ENCODE results near the gene PET100. TPM values are rescaled to one million over a fixed set of nuclear protein-coding genes. Genes with fewer than 3 reads are reported as not detected.

PET100 gene
- total RNA-seq, 1 donor, result 9.0 TPM

DNA sequence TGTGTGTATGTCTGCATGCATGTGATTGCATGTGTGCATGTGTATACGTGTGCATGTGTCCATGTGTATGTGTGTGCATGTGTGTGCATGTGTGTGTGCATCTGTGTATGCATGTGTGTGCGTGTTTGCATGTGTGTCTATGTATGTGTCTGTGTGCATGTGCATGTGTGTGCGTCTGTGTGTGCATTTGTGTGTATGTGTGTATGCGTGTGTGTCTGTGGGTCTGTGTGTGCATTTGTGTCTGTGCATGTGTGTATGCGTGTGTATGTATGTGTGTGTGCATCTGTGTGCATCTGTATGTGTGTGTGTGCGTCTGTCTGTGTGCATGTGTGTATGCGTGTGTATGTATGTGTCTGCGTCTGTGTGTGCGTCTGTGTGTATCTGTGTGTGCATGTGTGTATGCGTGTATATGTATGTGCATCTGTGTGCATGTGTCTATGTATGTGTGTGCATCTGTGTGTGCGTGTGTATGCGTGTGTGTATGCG is 10.3 kb downstream of the PET100 start:
- TF ChIP-seq, protein P1, sequence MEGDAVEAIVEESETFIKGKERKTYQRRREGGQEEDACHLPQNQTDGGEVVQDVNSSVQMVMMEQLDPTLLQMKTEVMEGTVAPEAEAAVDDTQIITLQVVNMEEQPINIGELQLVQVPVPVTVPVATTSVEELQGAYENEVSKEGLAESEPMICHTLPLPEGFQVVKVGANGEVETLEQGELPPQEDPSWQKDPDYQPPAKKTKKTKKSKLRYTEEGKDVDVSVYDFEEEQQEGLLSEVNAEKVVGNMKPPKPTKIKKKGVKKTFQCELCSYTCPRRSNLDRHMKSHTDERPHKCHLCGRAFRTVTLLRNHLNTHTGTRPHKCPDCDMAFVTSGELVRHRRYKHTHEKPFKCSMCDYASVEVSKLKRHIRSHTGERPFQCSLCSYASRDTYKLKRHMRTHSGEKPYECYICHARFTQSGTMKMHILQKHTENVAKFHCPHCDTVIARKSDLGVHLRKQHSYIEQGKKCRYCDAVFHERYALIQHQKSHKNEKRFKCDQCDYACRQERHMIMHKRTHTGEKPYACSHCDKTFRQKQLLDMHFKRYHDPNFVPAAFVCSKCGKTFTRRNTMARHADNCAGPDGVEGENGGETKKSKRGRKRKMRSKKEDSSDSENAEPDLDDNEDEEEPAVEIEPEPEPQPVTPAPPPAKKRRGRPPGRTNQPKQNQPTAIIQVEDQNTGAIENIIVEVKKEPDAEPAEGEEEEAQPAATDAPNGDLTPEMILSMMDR (IDR thresholded peaks at IDR 0.05; ENCODE audit: extremely low read depth, low read depth, low read length), result no peak
- Histone ChIP-seq H3K36me3 (ENCODE audit: insufficient read depth, low read length) (no peaks in the 10 kb centered on the region), H3K9me3 (ENCODE audit: low read depth, low read length) (no peaks in the 10 kb centered on the region), H2AFZ (ENCODE audit: low read length) (no peak overlapping the region), H3K27ac (ENCODE audit: low read depth, low read length) (no peak overlapping the region), H4K20me1 (ENCODE audit: insufficient read depth, low read length) (no peaks in the 10 kb centered on the region), H3K4me1 (ENCODE audit: insufficient read depth, low read length) (no peaks in the 10 kb centered on the region), H3K79me2 (ENCODE audit: insufficient read depth, low read length) (no peaks in the 10 kb centered on the region), H3K4me3 (ENCODE audit: insufficient read depth, low read length) (no peak overlapping the region), H3K27me3 (ENCODE audit: insufficient read depth, low read length) (peaks cover 9% of the 10 kb centered on the region), H3K4me2 (ENCODE audit: insufficient read depth, low read length) (no peak overlapping the region)
- DNase-seq (ENCODE audit: insufficient read length, low spot score, missing footprints), result no peak

DNA sequence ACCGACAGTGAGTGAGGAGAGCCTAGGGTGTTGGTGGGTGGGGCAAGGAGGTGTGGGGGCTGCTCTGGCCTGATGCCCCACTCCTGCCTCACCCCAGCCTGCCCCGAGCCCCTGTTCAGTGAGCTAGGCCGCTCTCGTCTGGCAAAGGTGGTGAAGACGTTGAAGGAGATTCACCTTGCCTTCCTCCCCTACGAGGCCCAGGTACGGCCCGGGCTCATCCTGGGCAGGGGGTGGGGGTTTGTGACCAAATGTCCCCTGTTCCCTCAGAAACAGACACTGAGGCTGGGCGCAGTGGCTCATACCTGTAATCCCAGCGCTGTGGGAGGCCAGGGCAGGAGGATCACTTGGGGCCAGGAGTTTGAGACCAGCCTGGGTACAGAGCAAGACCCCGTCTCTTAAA is 11.2 kb downstream of the PET100 start:
- H3K79me2 ChIP-seq (ENCODE audit: insufficient read depth, low read length), result no peaks in the 10 kb centered on the region

DNA sequence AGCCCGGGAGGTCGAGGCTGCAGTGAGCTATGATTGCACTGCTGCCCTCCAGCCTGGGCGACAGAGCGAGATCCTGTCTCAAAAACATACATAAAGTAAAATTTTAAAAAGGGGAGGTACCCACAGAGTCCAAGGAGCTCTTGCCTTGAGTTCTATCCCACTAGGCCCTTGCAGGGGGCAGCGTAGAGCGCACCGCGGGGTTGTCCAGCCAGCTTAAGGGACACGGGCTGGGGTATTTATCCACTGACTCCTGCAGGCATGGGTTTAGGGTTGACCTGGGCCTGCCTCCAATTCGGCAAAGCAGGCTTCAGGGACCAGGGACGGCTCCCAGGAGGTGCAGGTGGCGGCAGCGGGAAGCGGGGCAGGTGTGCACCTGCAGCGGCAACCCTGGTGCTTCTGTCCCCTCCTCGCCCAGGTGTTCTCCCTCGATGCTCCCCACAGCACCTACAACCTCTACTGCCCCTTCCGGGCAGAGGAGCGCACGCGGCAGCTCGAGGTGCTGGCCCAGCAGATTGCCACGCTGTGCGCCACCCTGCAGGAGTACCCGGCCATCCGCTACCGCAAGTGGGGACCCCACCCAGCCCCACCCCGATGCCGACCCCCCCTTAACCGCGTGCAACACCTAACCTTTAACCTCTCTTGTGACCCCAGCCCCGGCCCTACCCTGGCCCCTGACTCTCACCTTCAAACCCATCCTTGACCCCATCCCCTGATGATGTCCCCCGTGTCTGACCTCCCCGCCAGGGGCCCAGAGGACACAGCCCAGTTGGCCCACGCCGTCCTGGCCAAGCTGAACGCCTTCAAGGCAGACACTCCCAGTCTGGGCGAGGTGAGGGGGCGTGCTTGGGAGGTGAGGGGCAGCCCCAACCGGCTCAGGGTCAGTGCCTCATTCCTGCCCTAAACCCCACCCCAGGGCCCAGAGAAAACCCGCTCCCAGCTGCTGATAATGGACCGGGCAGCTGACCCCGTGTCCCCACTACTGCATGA is 12.0 kb downstream of the PET100 start:
- TF ChIP-seq, protein P1 (IDR thresholded peaks at IDR 0.05; ENCODE audit: extremely low read depth, low read depth, low read length), result no peak
- H3K79me2 ChIP-seq (ENCODE audit: insufficient read depth, low read length), result no peaks in the 10 kb centered on the region
- no peak overlapping the region for H3K4me3 ChIP-seq (ENCODE audit: insufficient read depth, low read length)

More for the DNA sequence above, 11.2 kb downstream of the PET100 start:
- no peaks in the 10 kb centered on the region for H3K36me3 ChIP-seq (ENCODE audit: insufficient read depth, low read length)
- H3K4me2 ChIP-seq (ENCODE audit: insufficient read depth, low read length), result no peak overlapping the region
- H2AFZ ChIP-seq (ENCODE audit: low read length), result no peak overlapping the region
- TF ChIP-seq, protein P1 (IDR thresholded peaks at IDR 0.05; ENCODE audit: extremely low read depth, low read depth, low read length), result no peak
- peaks cover 9% of the 10 kb centered on the region for H3K27me3 ChIP-seq (ENCODE audit: insufficient read depth, low read length)
- H3K9me3 ChIP-seq (ENCODE audit: low read depth, low read length), result no peaks in the 10 kb centered on the region
- no peak overlapping the region for H3K27ac ChIP-seq (ENCODE audit: low read depth, low read length)
- no peak for DNase-seq (ENCODE audit: insufficient read length, low spot score, missing footprints)
- no peak overlapping the region for H3K4me3 ChIP-seq (ENCODE audit: insufficient read depth, low read length)
- H4K20me1 ChIP-seq (ENCODE audit: insufficient read depth, low read length), result no peaks in the 10 kb centered on the region
- H3K4me1 ChIP-seq (ENCODE audit: insufficient read depth, low read length), result no peaks in the 10 kb centered on the region

More for the DNA sequence above, 12.0 kb downstream of the PET100 start:
- Histone ChIP-seq H3K27ac (ENCODE audit: low read depth, low read length) (no peak overlapping the region), H3K9me3 (ENCODE audit: low read depth, low read length) (no peaks in the 10 kb centered on the region), H3K4me2 (ENCODE audit: insufficient read depth, low read length) (no peak overlapping the region), H3K4me1 (ENCODE audit: insufficient read depth, low read length) (no peaks in the 10 kb centered on the region), H3K36me3 (ENCODE audit: insufficient read depth, low read length) (no peaks in the 10 kb centered on the region), H2AFZ (ENCODE audit: low read length) (no peak overlapping the region), H3K27me3 (ENCODE audit: insufficient read depth, low read length) (peaks cover 2% of the 10 kb centered on the region), H4K20me1 (ENCODE audit: insufficient read depth, low read length) (no peaks in the 10 kb centered on the region)
- DNase-seq (ENCODE audit: insufficient read length, low spot score, missing footprints), result no peak

All from osteoblast (primary cell).